Breast epithelium (tissue), 3 donors: ENCODE results near the gene CADPS2.

Source experiments
- CTCF ChIP-seq, 3 donors: fragments of 450-650 bp; IDR thresholded peaks; one replicate each; pipeline ENCODE4 v1.5.1; 2016 to 2017; ENCODE audit warnings: antibody characterized with exemption in 3 of 3, mild to moderate bottlenecking in 3 of 3, moderate library complexity in 3 of 3
- POLR2A ChIP-seq: fragments of 450-650 bp; IDR thresholded peaks from one replicate; pipeline ENCODE4 v1.6.1; 2016; ENCODE audit warnings: antibody characterized with exemption, mild to moderate bottlenecking, moderate library complexity
- POLR2AphosphoS5 ChIP-seq, 3 donors: sonication (generic); formaldehyde crosslinking; IDR thresholded peaks; one replicate each; pipeline ENCODE4 v1.6.1; 2017; ENCODE audit warnings: antibody characterized with exemption in 3 of 3

GRCh38 chr7:122550545-122550944 lies 335.7 kb downstream of the CADPS2 start:
- TF ChIP-seq CTCF (IDR thresholded peaks at IDR 0.05), result no peak
- TF ChIP-seq POLR2A, result no peak
- no peak for TF ChIP-seq POLR2AphosphoS5 (IDR thresholded peaks at IDR 0.05)
